ENCODE data around the gene MYO7B.

GRCh38 chr2:127665267-127665893, 129.9 kb downstream of the MYO7B start:
- TF ChIP-seq CTCF (IDR thresholded peaks at IDR 0.05; ENCODE audit: low read depth, low read length) = no peak
- no peak for TF ChIP-seq EZH2phosphoT487 (IDR thresholded peaks at IDR 0.05; ENCODE audit: low read depth)

Data from OCI-LY3 (cell line).